Measurements from ENCODE around the gene CIRBP. TPM values are rescaled to one million over a fixed set of nuclear protein-coding genes. Genes with fewer than 3 reads are reported as not detected.

CIRBP gene
- total RNA-seq, 1 experiment from 2014 or later, result 263 TPM

DNA sequence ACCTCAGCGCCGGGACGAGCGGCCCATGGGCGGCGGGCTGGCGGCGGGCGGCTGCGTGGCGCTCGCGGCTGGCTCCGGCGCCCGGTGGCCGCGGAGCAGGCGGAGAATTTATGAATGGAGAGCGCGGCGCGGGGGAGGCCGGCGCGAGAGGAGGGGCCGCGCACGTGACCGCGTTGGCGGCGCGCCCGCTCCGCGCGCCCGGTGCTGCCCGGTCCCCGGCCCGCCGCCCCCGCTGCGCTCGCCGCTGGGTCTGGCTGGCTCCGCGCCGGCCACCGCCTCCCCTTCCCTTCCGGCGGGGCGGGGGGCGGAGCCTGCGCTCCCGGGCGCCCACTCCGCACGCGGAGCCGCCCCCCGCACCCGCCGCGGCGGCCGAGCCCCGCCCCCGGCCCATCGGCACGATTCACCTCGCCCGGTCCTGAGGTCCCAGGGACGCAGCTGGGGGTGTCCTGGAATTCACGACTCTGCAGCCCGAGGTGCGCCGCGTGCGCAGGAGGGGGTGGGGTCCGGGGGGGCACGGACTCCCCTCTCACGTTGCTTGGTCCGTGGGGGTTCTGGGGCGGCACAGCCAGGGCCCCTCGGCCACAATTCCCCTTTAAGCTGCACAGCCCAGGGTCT is 31.3 kb upstream of the CIRBP start, which contains the start of gene CBARP:
CBARP (minus strand) TSS at position 252 of the 615 bp plus-strand sequence. CDS start 1,905 bp downstream, outside the sequence.
- DNase-seq, result no peak
- Mint-ChIP-seq H3K9me3 (no peaks in the 10 kb centered on the region; a peak in 1 of 5 replicates), H3K36me3 (ENCODE audit: insufficient read depth in 1 of 3, low read depth in 3 of 3) (peaks cover 0 to 20% (median 9%) of the 10 kb centered on the region in 3 experiments; a peak in 4 of 7 replicates), H3K4me1 (peaks cover 13 to 19% of the 10 kb centered on the region in 2 experiments), H3K27me3 (ENCODE audit: low read depth) (peaks cover 1% of the 10 kb centered on the region), H3K27ac (peak within 1 kb of the TSS; percentile 52 to 90 (median 82); a peak in 5 of 7 replicates), H3K4me3 (peak within 1 kb of the TSS; percentile 76 to 87)
- Histone ChIP-seq H4K8ac (replicated peaks; ENCODE audit: insufficient read length, low read depth, low read length) (no peak within 1 kb of the TSS), H3K9me3 (ENCODE audit: control insufficient read depth, low read depth, low read length) (no peaks in the 10 kb centered on the region), H2AFZ (ENCODE audit: low read length) (no peak within 1 kb of the TSS), H3K18ac (ENCODE audit: insufficient read length, low read depth, low read length) (no peak within 1 kb of the TSS), H3K4me2 (ENCODE audit: insufficient read depth, insufficient read length, low read length) (peak within 1 kb of the TSS; percentile 53), H3K27ac (ENCODE audit: insufficient read length, low read depth, low read length) (no peak within 1 kb of the TSS), H2BK120ac (ENCODE audit: low read depth, low read length, poor library complexity, severe bottlenecking) (no peak within 1 kb of the TSS), H3K4ac (ENCODE audit: low read depth, low read length) (no peak within 1 kb of the TSS), H4K91ac (ENCODE audit: insufficient read length, low read depth, low read length) (no peak within 1 kb of the TSS), H3K23ac (ENCODE audit: insufficient read length, low read depth, low read length) (no peak within 1 kb of the TSS), H2AK5ac (ENCODE audit: insufficient read length, low read length) (no peak within 1 kb of the TSS), H4K5ac (ENCODE audit: insufficient read length, low read depth, low read length) (no peak within 1 kb of the TSS), H2BK20ac (ENCODE audit: low read depth, low read length, poor library complexity, severe bottlenecking) (no peak within 1 kb of the TSS), H2BK12ac (ENCODE audit: insufficient read length, low read depth, low read length) (no peak within 1 kb of the TSS), H3K27me3 (ENCODE audit: insufficient read depth, low read length) (no peaks in the 10 kb centered on the region), H3K14ac (ENCODE audit: insufficient read depth, low read length) (peak within 1 kb of the TSS; percentile 13; the same call in 1 of the 2 replicates), H3K9ac (ENCODE audit: extremely low read depth, insufficient read length, low read length) (no peak within 1 kb of the TSS), H2BK5ac (ENCODE audit: insufficient read length, low read length) (no peak within 1 kb of the TSS), H4K20me1 (ENCODE audit: control insufficient read depth, insufficient read depth, insufficient read length) (no peaks in the 10 kb centered on the region), H3K4me1 (ENCODE audit: insufficient read depth, low read length) (no peaks in the 10 kb centered on the region), H3K79me1 (ENCODE audit: insufficient read depth, low read depth, low read length, poor library complexity, severe bottlenecking) (no peaks in the 10 kb centered on the region), H3K79me2 (ENCODE audit: insufficient read depth, low read length) (no peaks in the 10 kb centered on the region; the same call in 1 of the 2 replicates), H3K23me2 (ENCODE audit: insufficient read length, low read depth, low read length, poor library complexity, severe bottlenecking) (peaks cover 11% of the 10 kb centered on the region), H3K56ac (ENCODE audit: insufficient read length, low read depth, low read length) (no peak within 1 kb of the TSS), H3T11ph (ENCODE audit: low read length) (no peak within 1 kb of the TSS), H2BK15ac (ENCODE audit: low read depth, low read length) (no peak within 1 kb of the TSS)
- TF ChIP-seq, protein P1, sequence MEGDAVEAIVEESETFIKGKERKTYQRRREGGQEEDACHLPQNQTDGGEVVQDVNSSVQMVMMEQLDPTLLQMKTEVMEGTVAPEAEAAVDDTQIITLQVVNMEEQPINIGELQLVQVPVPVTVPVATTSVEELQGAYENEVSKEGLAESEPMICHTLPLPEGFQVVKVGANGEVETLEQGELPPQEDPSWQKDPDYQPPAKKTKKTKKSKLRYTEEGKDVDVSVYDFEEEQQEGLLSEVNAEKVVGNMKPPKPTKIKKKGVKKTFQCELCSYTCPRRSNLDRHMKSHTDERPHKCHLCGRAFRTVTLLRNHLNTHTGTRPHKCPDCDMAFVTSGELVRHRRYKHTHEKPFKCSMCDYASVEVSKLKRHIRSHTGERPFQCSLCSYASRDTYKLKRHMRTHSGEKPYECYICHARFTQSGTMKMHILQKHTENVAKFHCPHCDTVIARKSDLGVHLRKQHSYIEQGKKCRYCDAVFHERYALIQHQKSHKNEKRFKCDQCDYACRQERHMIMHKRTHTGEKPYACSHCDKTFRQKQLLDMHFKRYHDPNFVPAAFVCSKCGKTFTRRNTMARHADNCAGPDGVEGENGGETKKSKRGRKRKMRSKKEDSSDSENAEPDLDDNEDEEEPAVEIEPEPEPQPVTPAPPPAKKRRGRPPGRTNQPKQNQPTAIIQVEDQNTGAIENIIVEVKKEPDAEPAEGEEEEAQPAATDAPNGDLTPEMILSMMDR (conservative IDR thresholded peaks at IDR 0.05), result no peak
- no CpG with 5 or more reads among the region's 87 CpGs for WGBS (ENCODE audit: extremely low coverage, insufficient read length, low lambda C conversion rate)
